Stimulated activated CD4-positive, alpha-beta T cell treated with anti-CD3 and anti-CD28 coated beads, Interleukin-4, amount 100 ng/mL, for 48 hours (primary cell): ENCODE measurements around the gene FAM53C.

ENCODE experiments used
- DNase-seq, 2 donors: peaks; one replicate each; pipeline ENCODE4 v3.0.0-alpha.2; 2020; ENCODE audit warnings: low read depth in 2 of 2

Gene FAM53C

DNA sequence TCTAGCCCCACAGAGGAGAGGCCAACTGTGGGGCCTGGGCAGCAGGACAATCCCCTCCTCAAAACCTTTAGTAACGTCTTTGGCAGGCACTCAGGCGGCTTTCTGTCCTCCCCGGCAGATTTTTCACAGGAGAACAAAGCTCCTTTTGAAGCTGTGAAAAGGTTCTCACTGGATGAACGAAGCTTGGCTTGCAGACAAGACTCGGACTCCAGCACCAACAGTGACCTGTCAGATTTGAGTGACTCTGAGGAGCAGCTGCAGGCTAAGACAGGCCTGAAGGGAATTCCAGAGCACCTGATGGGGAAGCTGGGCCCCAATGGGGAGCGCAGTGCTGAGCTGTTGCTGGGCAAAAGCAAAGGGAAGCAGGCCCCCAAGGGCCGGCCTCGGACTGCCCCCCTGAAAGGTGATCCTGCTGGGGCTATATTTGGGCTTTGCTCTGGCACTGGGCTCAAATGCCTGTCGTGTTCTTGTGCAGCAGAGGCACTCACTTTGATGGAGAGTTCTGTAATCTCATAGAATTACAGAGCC, 53.9 kb downstream of the FAM53C start:
- DNase-seq, result no peak
